H1 (cell line): ENCODE measurements around the gene CEP104. TPM values are rescaled to one million over a fixed set of nuclear protein-coding genes. Genes with fewer than 3 reads are reported as not detected.

ENCODE experiments used
- CTCF ChIA-PET: fragments of 300-600 bp; sonication (Branson Sonifier 250); formaldehyde crosslinking; loops from one replicate; lab custom pipeline; 2021; ENCODE audit not compliant: partially characterized antibody; lab: Charles Lee
- POLR2A ChIA-PET: fragments of 300-600 bp; sonication (Branson Sonifier 250); formaldehyde crosslinking; loops from one replicate; lab custom pipeline; 2021; ENCODE audit warnings: inconsistent platforms; ENCODE audit not compliant: partially characterized antibody; lab: Charles Lee
- DNase-seq, 2 experiments: peaks; one replicate each; pipeline versions ENCODE4 v3.0.0 to v3.0.0-alpha.2; 2010 to 2022; ENCODE audit warnings: low spot score in 2 of 2, low read depth in 1 of 2, mixed read lengths in 1 of 2
- FAIRE-seq: peaks from 2 replicates; lab custom pipeline; 2011; peaks lifted over from hg19 to GRCh38; lab: Jason Lieb, UNC
- H2AFZ ChIP-seq: 2 replicates; pipeline ENCODE4 v1.8.1; 2012; ENCODE audit warnings: low read length, inconsistent platforms
- H2AK5ac ChIP-seq: 2 replicates; pipeline ENCODE4 v1.6.1; 2013; ENCODE audit warnings: low read depth, low read length
- H2BK120ac ChIP-seq: replicated peaks from 2 replicates; pipeline ENCODE3; 2013; ENCODE audit warnings: low read depth, low read length, inconsistent platforms
- H2BK12ac ChIP-seq: 2 replicates; pipeline ENCODE4 v1.6.1; 2013; ENCODE audit warnings: low read depth, low read length
- H2BK15ac ChIP-seq: 2 replicates; pipeline ENCODE4 v1.6.1; 2013; ENCODE audit warnings: low read length
- H2BK20ac ChIP-seq: 2 replicates; pipeline ENCODE4 v1.6.1; 2013; ENCODE audit warnings: low read length
- H2BK5ac ChIP-seq: 2 replicates; pipeline ENCODE4 v1.6.1; 2013; ENCODE audit warnings: low read depth, low read length
- H3K14ac ChIP-seq: 2 replicates; pipeline ENCODE4 v1.6.1; 2013; ENCODE audit warnings: inconsistent platforms; ENCODE audit not compliant: insufficient read length
- H3K18ac ChIP-seq: 2 replicates; pipeline ENCODE4 v1.6.1; 2013; ENCODE audit warnings: low read length; ENCODE audit errors: extremely low read depth
- H3K23ac ChIP-seq: 2 replicates; pipeline ENCODE4 v1.6.1; 2013; ENCODE audit warnings: inconsistent platforms; ENCODE audit not compliant: insufficient read length
- H3K23me2 ChIP-seq: 2 replicates; pipeline ENCODE4 v1.6.1; 2013; ENCODE audit warnings: low read depth, low read length
- H3K27ac ChIP-seq: 2 replicates; pipeline ENCODE4 v1.6.1; 2011; ENCODE audit warnings: low read depth, low read length, inconsistent platforms
- H3K27me3 ChIP-seq, 4 experiments: replicated peaks in 1 of 4; 1 replicate in 1 of 4; 2 replicates in 3 of 4; pipeline versions ENCODE4 v1.6.1 to v1.8.1; 2011 to 2013; ENCODE audit warnings: low read length in 3 of 4, mild to moderate bottlenecking in 3 of 4, inconsistent platforms in 2 of 4, mixed read lengths in 2 of 4, moderate library complexity in 1 of 4; ENCODE audit not compliant: control insufficient read depth in 3 of 4, insufficient read depth in 3 of 4; ENCODE audit errors: extremely low read depth in 1 of 4
- H3K36me3 ChIP-seq, 4 experiments: 2 replicates each; pipeline versions ENCODE4 v1.6.1 to v1.8.1; 2011 to 2013; ENCODE audit warnings: mild to moderate bottlenecking in 4 of 4, low read length in 3 of 4, moderate library complexity in 2 of 4, control low read depth in 1 of 4, inconsistent platforms in 1 of 4; ENCODE audit not compliant: insufficient read depth in 4 of 4, control insufficient read depth in 2 of 4
- H3K4ac ChIP-seq: replicated peaks from 2 replicates; pipeline ENCODE3; 2013; ENCODE audit warnings: low read length, low read depth, mixed read lengths, inconsistent platforms; ENCODE audit not compliant: insufficient read length
- H3K4me1 ChIP-seq, 4 experiments: replicated peaks in 1 of 4; 1 replicate in 1 of 4; 2 replicates in 3 of 4; pipeline versions ENCODE4 v1.6.1 to v1.8.1; 2011 to 2013; ENCODE audit warnings: low read length in 3 of 4, inconsistent platforms in 2 of 4, mixed read lengths in 1 of 4; ENCODE audit not compliant: insufficient read depth in 4 of 4, control insufficient read depth in 3 of 4
- H3K4me2 ChIP-seq, 2 experiments: 2 replicates each; pipeline versions ENCODE4 v1.6.1 to v1.8.1; 2011 to 2013; ENCODE audit warnings: low read depth in 2 of 2, low read length in 2 of 2, control low read depth in 1 of 2, inconsistent platforms in 1 of 2, mild to moderate bottlenecking in 1 of 2; ENCODE audit not compliant: insufficient read depth in 1 of 2
- H3K4me3 ChIP-seq, 4 experiments: fragments of 200-600, 300-600 bp in 1 of 4; sonication (generic), shearing (Covaris generic), sonication (Bioruptor Twin) in 1 of 4; 2 replicates each; pipeline versions ENCODE4 v1.5.1 to v1.8.1; 2011 to 2016; ENCODE audit warnings: low read length in 4 of 4, low read depth in 3 of 4, control low read depth in 2 of 4, inconsistent platforms in 2 of 4, mild to moderate bottlenecking in 2 of 4, mixed read lengths in 1 of 4, moderate library complexity in 1 of 4; ENCODE audit not compliant: insufficient read depth in 2 of 4; ENCODE audit errors: extremely low read depth in 1 of 4
- H3K56ac ChIP-seq: replicated peaks from 2 replicates; pipeline ENCODE3; 2013; ENCODE audit warnings: low read depth, mild to moderate bottlenecking, mixed read lengths, low read length, inconsistent platforms; ENCODE audit not compliant: insufficient read length
- H3K79me1 ChIP-seq: 2 replicates; pipeline ENCODE4 v1.6.1; 2013; ENCODE audit warnings: low read depth, low read length, control low read depth
- H3K79me2 ChIP-seq, 2 experiments: 2 replicates each; pipeline versions ENCODE4 v1.6.1 to v1.8.1; 2012 to 2013; ENCODE audit warnings: low read length in 2 of 2, mild to moderate bottlenecking in 2 of 2, inconsistent platforms in 1 of 2; ENCODE audit not compliant: insufficient read depth in 2 of 2, control insufficient read depth in 1 of 2
- H3K9ac ChIP-seq, 4 experiments: replicated peaks in 1 of 4; 1 replicate in 1 of 4; 2 replicates in 3 of 4; pipeline versions ENCODE4 v1.6.1 to v1.8.1; 2011 to 2013; ENCODE audit warnings: low read depth in 3 of 4, low read length in 3 of 4, control low read depth in 2 of 4, mild to moderate bottlenecking in 2 of 4, moderate library complexity in 2 of 4, inconsistent platforms in 1 of 4; ENCODE audit errors: extremely low read depth in 1 of 4
- H3K9me3 ChIP-seq, 2 experiments: 2 replicates each; pipeline versions ENCODE4 v1.6.1 to v1.8.1; 2012 to 2013; ENCODE audit warnings: mild to moderate bottlenecking in 2 of 2, moderate library complexity in 2 of 2, control low read depth in 1 of 2, inconsistent platforms in 1 of 2, low read depth in 1 of 2, low read length in 1 of 2, mixed read lengths in 1 of 2; ENCODE audit not compliant: insufficient read depth in 2 of 2
- H4K20me1 ChIP-seq, 2 experiments: replicated peaks in 1 of 2; 2 replicates each; pipeline versions ENCODE3 to v1.8.1; 2011 to 2013; ENCODE audit warnings: inconsistent platforms in 2 of 2, low read length in 2 of 2, mild to moderate bottlenecking in 1 of 2; ENCODE audit not compliant: insufficient read depth in 2 of 2, control insufficient read depth in 1 of 2
- H4K5ac ChIP-seq: 2 replicates; pipeline ENCODE4 v1.6.1; 2013; ENCODE audit warnings: low read length, low read depth, mixed read lengths, inconsistent platforms; ENCODE audit not compliant: insufficient read length
- H4K8ac ChIP-seq: 2 replicates; pipeline ENCODE4 v1.8.0; 2013; ENCODE audit warnings: mild to moderate bottlenecking, moderate library complexity, low read length, inconsistent platforms; ENCODE audit not compliant: insufficient read depth; ENCODE audit errors: extremely low read depth
- H4K91ac ChIP-seq: replicated peaks from 2 replicates; pipeline ENCODE3; 2013; ENCODE audit warnings: low read length, mixed read lengths, inconsistent platforms; ENCODE audit not compliant: insufficient read length
- CBX5 ChIP-seq: fragments of 300-800, 300-1000 bp; sonication (generic); IDR thresholded peaks from 2 replicates; pipeline ENCODE4 v1.7.1; 2016; ENCODE audit warnings: antibody characterized with exemption, low read length, low read depth
- GTF2F1 ChIP-seq: IDR thresholded peaks from 2 replicates; pipeline ENCODE4 v1.6.1; 2012; ENCODE audit warnings: low read depth, low read length, improper control_type of control experiment, borderline replicate concordance
- JUND ChIP-seq: IDR thresholded peaks from 2 replicates; pipeline ENCODE4 v1.6.1; 2011; ENCODE audit warnings: mild to moderate bottlenecking, improper control_type of control experiment, low read length
- RXRA ChIP-seq: IDR thresholded peaks from 2 replicates; pipeline ENCODE4 v1.6.1; 2011; ENCODE audit warnings: low read depth, mild to moderate bottlenecking, low read length, moderate library complexity; ENCODE audit not compliant: insufficient read depth
- SP4 ChIP-seq: IDR thresholded peaks from 2 replicates; pipeline ENCODE4 v1.6.1; 2012; ENCODE audit warnings: low read length, inconsistent platforms
- ZNF274 ChIP-seq: IDR thresholded peaks from 2 replicates; pipeline ENCODE4 v1.7.0; 2012; ENCODE audit warnings: low read length, borderline replicate concordance; ENCODE audit errors: extremely low read depth
- WGBS, 2 experiments: shearing (Covaris generic) in 1 of 2; methylation state at CpG; one replicate each; pipeline versions ENCODE4 v1.1.6 to v1.1.7; 2013 to 2015; ENCODE audit warnings: low lambda C conversion rate in 2 of 2, mixed read lengths in 2 of 2, inconsistent platforms in 1 of 2, low coverage in 1 of 2, missing lambda C conversion rate in 1 of 2; ENCODE audit not compliant: insufficient replicate concordance in 2 of 2, insufficient coverage in 1 of 2, insufficient read length in 1 of 2; ENCODE audit errors: extremely low coverage in 1 of 2, missing lambda C conversion rate in 1 of 2; 5-methylcytosine and 5-hydroxymethylcytosine counted together
- polyA plus RNA-seq, 7 experiments: library from polyadenylated mRNA; depleted of rRNA in 3 of 7; stranded (reverse) in 5 of 7; unstranded in 2 of 7; fragments of >200 nt in 5 of 7; fragments of 200-250 nt in 2 of 7; gene quantifications; 1 replicate in 5 of 7; 2 replicates in 1 of 7; 4 replicates in 1 of 7; pipeline versions ENCODE4 v1.2.1 to v1.2.3, GENCODE V29; 2011 to 2013; ENCODE audit warnings: missing spikeins in 2 of 7, mixed read lengths in 2 of 7
- total RNA-seq: library from RNA; stranded (reverse); fragmentation: NEBNext Ultra II Directional; extraction: Animal tissue kit (Norgen Biotek cat#: 25700); gene quantifications from 2 replicates; pipeline ENCODE4 v1.2.1, GENCODE V29; 2021
- TF ChIP-seq, protein P1 (sequence below): IDR thresholded peaks from 2 replicates; pipeline ENCODE4 v1.6.1; 2012; ENCODE audit warnings: low read length, inconsistent platforms

CEP104 gene
- total and polyA plus RNA-seq, 2 of the 8 experiments (the other 6 are each of a cell fraction or from before 2014, with no cell fraction given): 8.0 to 43.9 TPM

- Histone ChIP-seq H3K4me2 (no peak overlapping the region), H2BK20ac (no peak overlapping the region), H2AFZ (no peak overlapping the region), H3K79me1 (no peaks in the 10 kb centered on the region), H3K23ac (no peak overlapping the region), H3K79me2 (no peaks in the 10 kb centered on the region), H3K14ac (no peak overlapping the region), H4K8ac (no peak overlapping the region), H4K20me1 (peaks cover 0 to 2% of the 10 kb centered on the region in 2 experiments), H3K27ac (no peak overlapping the region), H2BK15ac (no peak overlapping the region), H3K23me2 (no peaks in the 10 kb centered on the region), H3K4me1 (no peaks in the 10 kb centered on the region), H3K9me3 (no peaks in the 10 kb centered on the region), H4K91ac (no peak overlapping the region), H3K36me3 (peaks cover 0 to 20% (median 2%) of the 10 kb centered on the region in 4 experiments; a peak in 2 of 8 replicates), H2BK5ac (no peak overlapping the region), H3K9ac (no peak overlapping the region), H2AK5ac (no peak overlapping the region), H3K56ac (no peak overlapping the region), H2BK120ac (no peak overlapping the region), H3K4ac (no peak overlapping the region), H4K5ac (no peak overlapping the region), H3K27me3 (no peaks in the 10 kb centered on the region), H3K18ac (no peak overlapping the region), H3K4me3 (no peak overlapping the region), H2BK12ac (no peak overlapping the region)
- POLR2A ChIA-PET: no interaction called here
- FAIRE-seq: no peak
- CTCF ChIA-PET: interaction anchor here (1.7 kb wide), 1 partner anchor 11 kb away, joined by 5 read pairs; the partner anchor contains the start of gene DFFB
- DNase-seq: no peak
- 96% methylated on average over 3 of the region's 3 CpGs; no CpG with 5 or more reads in 1 of the 2 experiments for WGBS, 2 experiments
- no peak for TF ChIP-seq GTF2F1
- no peak for TF ChIP-seq CBX5
- TF ChIP-seq JUND: no peak
- no peak for TF ChIP-seq SP4
- TF ChIP-seq, protein P1, sequence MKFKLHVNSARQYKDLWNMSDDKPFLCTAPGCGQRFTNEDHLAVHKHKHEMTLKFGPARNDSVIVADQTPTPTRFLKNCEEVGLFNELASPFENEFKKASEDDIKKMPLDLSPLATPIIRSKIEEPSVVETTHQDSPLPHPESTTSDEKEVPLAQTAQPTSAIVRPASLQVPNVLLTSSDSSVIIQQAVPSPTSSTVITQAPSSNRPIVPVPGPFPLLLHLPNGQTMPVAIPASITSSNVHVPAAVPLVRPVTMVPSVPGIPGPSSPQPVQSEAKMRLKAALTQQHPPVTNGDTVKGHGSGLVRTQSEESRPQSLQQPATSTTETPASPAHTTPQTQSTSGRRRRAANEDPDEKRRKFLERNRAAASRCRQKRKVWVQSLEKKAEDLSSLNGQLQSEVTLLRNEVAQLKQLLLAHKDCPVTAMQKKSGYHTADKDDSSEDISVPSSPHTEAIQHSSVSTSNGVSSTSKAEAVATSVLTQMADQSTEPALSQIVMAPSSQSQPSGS: no peak
- no peak for TF ChIP-seq ZNF274
- TF ChIP-seq RXRA: no peak
Measured at GRCh38 chr1:3846541-3846940, 10.5 kb downstream of the CEP104 start.
